ENCODE results near the gene KRT17.

- TF ChIP-seq CTCF (IDR thresholded peaks at IDR 0.05): no peak
- no peak for TF ChIP-seq POLR2AphosphoS5 (IDR thresholded peaks at IDR 0.05; ENCODE audit: low read depth, low read length)
Observed at GRCh38 chr17:41580687-41581365, 43.5 kb downstream of the KRT17 start.

Data from Panc1 (cell line).